Body of pancreas (tissue), 4 donors: ENCODE data around the gene AUTS2.

ENCODE experiments used
- CTCF ChIP-seq, 7 experiments: fragments of 450-650 bp in 4 of 7; fragments of 200-600 bp in 3 of 7; sonication (generic) in 3 of 7; IDR thresholded peaks; one replicate each; pipeline ENCODE4 v1.5.1; 2016 to 2019; ENCODE audit warnings: antibody characterized with exemption in 7 of 7
- POLR2A ChIP-seq, 3 donors: fragments of 450-650 bp; IDR thresholded peaks; one replicate each; pipeline ENCODE4 v1.6.1; 2016; ENCODE audit warnings: antibody characterized with exemption in 3 of 3, mild to moderate bottlenecking in 2 of 3

- TF ChIP-seq POLR2A (IDR thresholded peaks at IDR 0.05) (no peak), CTCF (IDR thresholded peaks at IDR 0.05) (no peak)
These were observed 748.7 kb downstream of the AUTS2 start for GRCh38 chr7:70346844-70347462.
